Gastrocnemius medialis (tissue), 4 donors: ENCODE data around the gene AUTS2.

Source experiments
- POLR2A ChIP-seq, 2 donors: fragments of 450-650 bp; IDR thresholded peaks; one replicate each; pipeline ENCODE4 v1.6.1; 2017; ENCODE audit warnings: antibody characterized with exemption in 2 of 2, mild to moderate bottlenecking in 2 of 2, moderate library complexity in 2 of 2
- TF ChIP-seq, protein P1 (sequence below), 5 experiments: fragments of 450-650 bp in 3 of 5; fragments of 200-600 bp in 2 of 5; sonication (generic) in 2 of 5; IDR thresholded peaks in 4 of 5; conservative IDR thresholded peaks in 1 of 5; 1 replicate in 4 of 5; 2 replicates in 1 of 5; pipeline ENCODE4 v1.5.1; 2016 to 2019; ENCODE audit warnings: antibody characterized with exemption in 5 of 5, mild to moderate bottlenecking in 3 of 5, moderate library complexity in 3 of 5

DNA sequence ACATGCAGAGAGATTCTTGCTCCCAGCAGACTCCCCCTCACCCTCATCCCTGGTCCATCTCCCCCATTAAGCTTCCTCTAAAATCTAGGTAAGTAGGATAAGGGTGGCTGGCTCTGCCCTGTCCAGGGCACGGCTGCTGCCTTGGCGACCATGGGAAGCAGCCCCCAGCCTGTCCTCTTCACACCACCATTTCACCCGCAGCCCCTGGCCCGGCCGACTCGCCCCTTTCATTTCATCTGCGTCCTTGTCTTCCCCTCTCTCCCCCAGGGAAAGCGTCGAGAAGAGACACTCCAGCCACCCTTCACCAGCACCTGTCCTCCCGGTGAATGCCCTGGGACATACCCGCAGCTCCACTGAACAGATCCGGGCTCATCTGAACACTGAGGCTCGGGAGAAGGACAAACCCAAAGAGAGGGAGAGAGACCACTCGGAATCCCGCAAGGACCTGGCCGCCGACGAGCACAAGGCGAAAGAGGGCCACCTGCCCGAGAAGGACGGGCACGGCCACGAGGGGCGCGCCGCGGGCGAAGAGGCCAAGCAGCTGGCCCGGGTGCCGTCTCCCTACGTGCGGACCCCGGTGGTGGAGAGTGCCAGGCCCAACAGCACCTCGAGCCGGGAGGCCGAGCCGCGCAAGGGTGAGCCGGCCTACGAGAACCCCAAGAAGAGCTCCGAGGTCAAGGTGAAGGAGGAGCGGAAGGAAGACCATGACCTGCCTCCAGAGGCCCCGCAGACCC lies 1191.4 kb downstream of the AUTS2 start:
- TF ChIP-seq, protein P1, sequence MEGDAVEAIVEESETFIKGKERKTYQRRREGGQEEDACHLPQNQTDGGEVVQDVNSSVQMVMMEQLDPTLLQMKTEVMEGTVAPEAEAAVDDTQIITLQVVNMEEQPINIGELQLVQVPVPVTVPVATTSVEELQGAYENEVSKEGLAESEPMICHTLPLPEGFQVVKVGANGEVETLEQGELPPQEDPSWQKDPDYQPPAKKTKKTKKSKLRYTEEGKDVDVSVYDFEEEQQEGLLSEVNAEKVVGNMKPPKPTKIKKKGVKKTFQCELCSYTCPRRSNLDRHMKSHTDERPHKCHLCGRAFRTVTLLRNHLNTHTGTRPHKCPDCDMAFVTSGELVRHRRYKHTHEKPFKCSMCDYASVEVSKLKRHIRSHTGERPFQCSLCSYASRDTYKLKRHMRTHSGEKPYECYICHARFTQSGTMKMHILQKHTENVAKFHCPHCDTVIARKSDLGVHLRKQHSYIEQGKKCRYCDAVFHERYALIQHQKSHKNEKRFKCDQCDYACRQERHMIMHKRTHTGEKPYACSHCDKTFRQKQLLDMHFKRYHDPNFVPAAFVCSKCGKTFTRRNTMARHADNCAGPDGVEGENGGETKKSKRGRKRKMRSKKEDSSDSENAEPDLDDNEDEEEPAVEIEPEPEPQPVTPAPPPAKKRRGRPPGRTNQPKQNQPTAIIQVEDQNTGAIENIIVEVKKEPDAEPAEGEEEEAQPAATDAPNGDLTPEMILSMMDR (IDR thresholded peaks at IDR 0.05 in 4 of 5, conservative IDR thresholded peaks at IDR 0.05 in 1 of 5), result no peak
- no peak for TF ChIP-seq POLR2A (IDR thresholded peaks at IDR 0.05)
